ENCODE measurements around the gene PRMT9.

Gene PRMT9

GRCh38 chr4:147683717-147684700, at the start of gene PRMT9:
TSS of gene PRMT9 (minus strand) at chr4:147684163. CDS start at chr4:147683987, 176 bp downstream.
- peak within 1 kb of the TSS; percentile 94 for H3K4me3 Mint-ChIP-seq
- H3K4me1 Mint-ChIP-seq (ENCODE audit: low read depth): peaks cover 24% of the 10 kb centered on the region
- H3K9me3 Mint-ChIP-seq: no peaks in the 10 kb centered on the region

GRCh38 chr4:147732518-147733235, 48.7 kb upstream of the PRMT9 start:
- peaks cover 33% of the 10 kb centered on the region for H3K27me3 Mint-ChIP-seq (ENCODE audit: low read depth)
- peaks cover 36% of the 10 kb centered on the region for H3K4me1 Mint-ChIP-seq (ENCODE audit: low read depth)
- peaks cover 3% of the 10 kb centered on the region for H3K36me3 Mint-ChIP-seq (ENCODE audit: low read depth)
- H3K27ac Mint-ChIP-seq: peak overlapping the region; percentile 58
- peak overlapping the region; percentile 90 for H3K4me3 Mint-ChIP-seq
- H3K9me3 Mint-ChIP-seq: no peaks in the 10 kb centered on the region

More at GRCh38 chr4:147683717-147684700, at the start of gene PRMT9:
- Mint-ChIP-seq H3K27me3 (ENCODE audit: low read depth) (peaks cover 13% of the 10 kb centered on the region), H3K36me3 (ENCODE audit: low read depth) (peaks cover 1% of the 10 kb centered on the region), H3K27ac (peak within 1 kb of the TSS; percentile 91)

- H3K9me3 Mint-ChIP-seq: no peaks in the 10 kb centered on the region
- peaks cover 3% of the 10 kb centered on the region for H3K36me3 Mint-ChIP-seq (ENCODE audit: low read depth)
- H3K27me3 Mint-ChIP-seq (ENCODE audit: low read depth): peaks cover 38% of the 10 kb centered on the region
- peak within 1 kb of the TSS; percentile 60 for H3K27ac Mint-ChIP-seq
- peaks cover 36% of the 10 kb centered on the region for H3K4me1 Mint-ChIP-seq (ENCODE audit: low read depth)
- H3K4me3 Mint-ChIP-seq: peak within 1 kb of the TSS; percentile 90
These were observed 47.9 kb upstream of the PRMT9 start, which contains the start of gene ARHGAP10 for GRCh38 chr4:147731580-147732517. TSS of gene ARHGAP10 (plus strand) at chr4:147732088. CDS start at chr4:147732302, 214 bp downstream.

- peak overlapping the region; percentile 8 for H3K4me3 Mint-ChIP-seq
- peaks cover 23% of the 10 kb centered on the region for H3K4me1 Mint-ChIP-seq (ENCODE audit: low read depth)
- H3K36me3 Mint-ChIP-seq (ENCODE audit: low read depth): no peaks in the 10 kb centered on the region
- H3K9me3 Mint-ChIP-seq: no peaks in the 10 kb centered on the region
- H3K27me3 Mint-ChIP-seq (ENCODE audit: low read depth): peaks cover 38% of the 10 kb centered on the region
- no peak overlapping the region for H3K27ac Mint-ChIP-seq
These were observed 46.4 kb upstream of the PRMT9 start for GRCh38 chr4:147730333-147730732.

- Mint-ChIP-seq H3K9me3 (no peaks in the 10 kb centered on the region), H3K4me1 (ENCODE audit: low read depth) (peaks cover 7% of the 10 kb centered on the region), H3K27ac (no peak overlapping the region), H3K27me3 (ENCODE audit: low read depth) (peaks cover 35% of the 10 kb centered on the region), H3K4me3 (no peak overlapping the region), H3K36me3 (ENCODE audit: low read depth) (no peaks in the 10 kb centered on the region)
These were observed 43.6 kb upstream of the PRMT9 start for GRCh38 chr4:147727476-147728028.

- no peak overlapping the region for H3K27ac Mint-ChIP-seq
These were observed 41.7 kb upstream of the PRMT9 start for GRCh38 chr4:147725673-147726072.

GRCh38 chr4:147724468-147725201, 40.7 kb upstream of the PRMT9 start:
- Mint-ChIP-seq H3K27ac (no peak overlapping the region), H3K4me1 (ENCODE audit: low read depth) (peaks cover 2% of the 10 kb centered on the region), H3K36me3 (ENCODE audit: low read depth) (no peaks in the 10 kb centered on the region), H3K4me3 (no peak overlapping the region), H3K9me3 (no peaks in the 10 kb centered on the region), H3K27me3 (ENCODE audit: low read depth) (peaks cover 22% of the 10 kb centered on the region)

More at GRCh38 chr4:147725673-147726072, 41.7 kb upstream of the PRMT9 start:
- H3K4me3 Mint-ChIP-seq: no peak overlapping the region
- H3K36me3 Mint-ChIP-seq (ENCODE audit: low read depth): no peaks in the 10 kb centered on the region
- H3K9me3 Mint-ChIP-seq: no peaks in the 10 kb centered on the region
- peaks cover 2% of the 10 kb centered on the region for H3K4me1 Mint-ChIP-seq (ENCODE audit: low read depth)
- H3K27me3 Mint-ChIP-seq (ENCODE audit: low read depth): peaks cover 28% of the 10 kb centered on the region

- peaks cover 16% of the 10 kb centered on the region for H3K27me3 Mint-ChIP-seq (ENCODE audit: low read depth)
- no peaks in the 10 kb centered on the region for H3K36me3 Mint-ChIP-seq (ENCODE audit: low read depth)
- H3K4me3 Mint-ChIP-seq: no peak overlapping the region
- no peak overlapping the region for H3K27ac Mint-ChIP-seq
- peaks cover 2% of the 10 kb centered on the region for H3K4me1 Mint-ChIP-seq (ENCODE audit: low read depth)
- no peaks in the 10 kb centered on the region for H3K9me3 Mint-ChIP-seq
These were observed 39.4 kb upstream of the PRMT9 start for GRCh38 chr4:147723326-147723725.

- Mint-ChIP-seq H3K4me3 (no peak overlapping the region), H3K36me3 (ENCODE audit: low read depth) (no peaks in the 10 kb centered on the region), H3K27me3 (ENCODE audit: low read depth) (peaks cover 21% of the 10 kb centered on the region), H3K27ac (no peak overlapping the region), H3K9me3 (no peaks in the 10 kb centered on the region), H3K4me1 (ENCODE audit: low read depth) (peaks cover 4% of the 10 kb centered on the region)
These were observed 33.9 kb upstream of the PRMT9 start for GRCh38 chr4:147717878-147718277.

GRCh38 chr4:147714575-147715401, 30.8 kb upstream of the PRMT9 start:
- Mint-ChIP-seq H3K27ac (no peak overlapping the region), H3K4me3 (no peak overlapping the region)

GRCh38 chr4:147709999-147710398, 26.0 kb upstream of the PRMT9 start:
- H3K4me3 Mint-ChIP-seq: no peak overlapping the region
- peaks cover 9% of the 10 kb centered on the region for H3K27me3 Mint-ChIP-seq (ENCODE audit: low read depth)
- no peaks in the 10 kb centered on the region for H3K4me1 Mint-ChIP-seq (ENCODE audit: low read depth)
- no peaks in the 10 kb centered on the region for H3K9me3 Mint-ChIP-seq
- no peak overlapping the region for H3K27ac Mint-ChIP-seq
- no peaks in the 10 kb centered on the region for H3K36me3 Mint-ChIP-seq (ENCODE audit: low read depth)

More at GRCh38 chr4:147714575-147715401, 30.8 kb upstream of the PRMT9 start:
- Mint-ChIP-seq H3K4me1 (ENCODE audit: low read depth) (peaks cover 4% of the 10 kb centered on the region), H3K27me3 (ENCODE audit: low read depth) (peaks cover 21% of the 10 kb centered on the region), H3K9me3 (no peaks in the 10 kb centered on the region), H3K36me3 (ENCODE audit: low read depth) (no peaks in the 10 kb centered on the region)

- no peaks in the 10 kb centered on the region for H3K9me3 Mint-ChIP-seq
- H3K36me3 Mint-ChIP-seq (ENCODE audit: low read depth): no peaks in the 10 kb centered on the region
- H3K4me1 Mint-ChIP-seq (ENCODE audit: low read depth): no peaks in the 10 kb centered on the region
- H3K27ac Mint-ChIP-seq: no peak overlapping the region
- peaks cover 6% of the 10 kb centered on the region for H3K27me3 Mint-ChIP-seq (ENCODE audit: low read depth)
- H3K4me3 Mint-ChIP-seq: no peak overlapping the region
These were observed 24.1 kb upstream of the PRMT9 start for GRCh38 chr4:147707892-147708672.
